Suppressor macrophage (primary cell): ENCODE results near the gene METTL23.
A peak's percentile ranks its signal among the peaks of the same experiment; 100 is the strongest.
"Not testable (repeated sequence)": the region's sequence is repeated elsewhere in the genome, so short reads cannot be mapped to it uniquely, and the experiment has no call there.

Experiments used
- DNase-seq, 4 experiments: peaks; one replicate each; pipeline ENCODE4 v3.0.0-alpha.2; 2020 to 2022

The METTL23 gene

GRCh38 chr17:76695059-76695831, 31.4 kb upstream of the METTL23 start:
- no peak for DNase-seq

- DNase-seq: peak in 1 of 4 experiments; percentile 12
Measured at GRCh38 chr17:76696763-76697701, 29.6 kb upstream of the METTL23 start.

- DNase-seq: no peak
Measured at GRCh38 chr17:76697702-76698465, 28.8 kb upstream of the METTL23 start.

DNA sequence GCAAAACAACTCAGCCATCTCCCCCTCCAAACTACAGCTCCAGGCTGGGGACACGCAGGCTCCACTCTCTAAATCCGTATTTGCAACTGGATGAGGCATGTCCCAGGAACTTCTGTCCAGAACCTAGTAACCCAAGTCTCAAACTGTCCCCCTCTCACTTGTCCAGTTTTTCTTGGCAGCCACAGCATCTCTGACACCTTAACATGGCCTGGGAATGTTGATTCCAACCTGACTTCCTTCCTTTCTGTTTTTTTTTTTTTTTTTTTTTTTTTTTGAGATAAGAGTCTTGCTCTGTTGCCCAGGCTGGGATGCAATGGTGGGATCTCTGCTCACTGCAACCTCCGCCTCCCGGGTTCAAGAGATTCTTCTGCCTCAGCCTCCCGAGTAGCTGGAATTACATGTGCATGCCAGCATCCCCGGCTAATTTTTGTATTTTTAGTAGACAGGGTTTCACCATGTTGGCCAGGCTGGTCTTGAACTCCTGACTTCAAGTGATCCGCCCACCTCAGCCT, 28.1 kb upstream of the METTL23 start:
- not testable (repeated sequence) for DNase-seq

- DNase-seq: no peak
Measured at GRCh38 chr17:76700270-76700616, 26.4 kb upstream of the METTL23 start.

- no peak for DNase-seq
Measured at GRCh38 chr17:76700617-76701470, 25.8 kb upstream of the METTL23 start.

- no peak for DNase-seq
Measured at GRCh38 chr17:76701471-76701967, 25.1 kb upstream of the METTL23 start.

DNA sequence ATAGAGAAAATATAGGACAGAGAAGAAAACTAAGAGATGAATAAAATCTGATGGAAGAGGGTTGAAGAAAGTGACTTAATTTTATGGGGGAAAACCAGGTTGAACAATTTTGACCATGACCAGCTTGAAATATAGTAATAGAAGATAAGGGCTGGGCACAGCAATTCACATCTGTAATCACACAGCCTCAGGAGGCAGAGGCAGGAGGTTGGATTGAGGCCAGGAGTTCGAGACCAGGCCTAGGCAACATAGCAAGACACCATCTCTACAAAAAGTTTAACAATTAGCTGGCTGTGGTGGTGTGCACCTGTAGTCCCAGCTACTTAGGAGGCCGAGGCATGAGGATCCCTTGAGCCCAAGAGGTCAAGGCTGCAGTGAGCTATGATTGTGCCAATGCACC, 24.6 kb upstream of the METTL23 start:
- no peak for DNase-seq

DNA sequence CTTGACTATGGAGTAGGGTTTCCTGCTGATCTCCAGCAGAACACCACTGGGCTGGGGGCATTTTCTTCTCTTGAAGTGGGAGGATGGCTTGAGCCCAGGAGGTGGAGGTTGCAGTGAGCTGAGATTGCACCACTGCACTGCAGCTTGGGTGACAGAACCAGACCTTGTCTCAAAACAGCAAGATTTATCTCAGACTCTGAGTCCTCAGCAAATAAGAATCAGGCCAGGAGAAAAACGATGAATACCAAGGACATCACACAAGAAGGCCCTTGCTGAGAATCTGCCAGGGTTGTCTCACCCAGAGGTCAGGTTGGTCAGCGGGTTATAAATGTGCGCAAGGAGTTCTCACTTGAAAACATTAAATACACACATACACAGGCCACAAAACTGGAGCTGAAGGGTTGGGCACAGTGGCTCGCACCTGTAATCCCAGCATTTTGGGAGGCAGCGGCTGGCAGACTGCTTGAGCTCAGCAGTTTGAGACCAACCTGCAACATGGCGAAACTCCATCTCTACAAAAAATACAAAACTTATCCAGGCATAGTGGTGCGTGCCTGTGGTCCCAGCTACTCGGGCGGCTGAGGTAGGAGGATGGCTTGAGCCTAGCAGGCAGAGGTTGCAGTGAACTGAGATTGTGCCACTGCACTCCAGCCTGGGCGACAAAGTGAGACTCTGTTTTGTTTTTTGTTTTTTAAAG, 23.6 kb upstream of the METTL23 start:
- no peak for DNase-seq

GRCh38 chr17:76704805-76705204, 21.8 kb upstream of the METTL23 start:
- no peak for DNase-seq

- DNase-seq: no peak
Measured at GRCh38 chr17:76706817-76707216, 19.8 kb upstream of the METTL23 start.

DNA sequence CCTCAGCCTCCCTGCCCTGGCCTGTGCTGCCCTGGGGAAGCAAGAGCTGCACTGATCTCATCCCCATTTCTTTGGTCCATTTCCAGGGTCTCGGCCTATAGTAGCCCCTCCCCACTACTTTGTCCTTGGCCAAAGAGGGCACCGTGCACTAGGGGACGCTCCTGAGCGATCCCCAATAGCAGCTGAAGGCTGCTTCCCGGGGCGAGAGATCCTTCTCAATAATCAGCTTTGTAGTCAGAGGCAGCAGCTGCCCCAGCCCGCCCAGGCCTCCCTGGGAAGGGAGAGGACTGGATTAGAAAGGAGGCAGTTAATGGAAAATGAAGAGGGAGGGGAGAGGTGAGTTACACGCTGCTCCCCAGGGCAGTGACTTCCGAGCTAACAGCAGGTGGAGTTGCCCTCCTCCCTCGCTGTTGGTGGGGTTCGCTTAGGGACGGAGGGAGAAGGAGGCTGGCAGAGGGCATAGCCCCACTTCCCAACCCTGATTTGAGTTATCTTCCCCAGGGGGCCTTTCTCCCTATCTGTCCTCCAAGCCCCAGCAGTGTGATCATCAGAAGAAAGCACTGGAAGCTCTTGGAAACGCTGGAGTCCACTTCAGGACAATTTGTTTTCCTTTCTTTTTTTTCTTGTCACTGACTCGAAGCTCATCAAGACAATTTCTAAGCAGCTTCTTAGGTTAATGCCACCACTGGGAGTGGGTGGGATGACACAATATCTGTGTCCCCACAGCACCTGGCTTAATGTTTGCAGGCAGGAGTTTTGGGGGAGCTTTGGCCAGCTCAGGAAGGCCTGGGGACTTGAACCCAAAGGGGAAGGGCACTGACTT, 18.4 kb upstream of the METTL23 start:
- DNase-seq: no peak

DNA sequence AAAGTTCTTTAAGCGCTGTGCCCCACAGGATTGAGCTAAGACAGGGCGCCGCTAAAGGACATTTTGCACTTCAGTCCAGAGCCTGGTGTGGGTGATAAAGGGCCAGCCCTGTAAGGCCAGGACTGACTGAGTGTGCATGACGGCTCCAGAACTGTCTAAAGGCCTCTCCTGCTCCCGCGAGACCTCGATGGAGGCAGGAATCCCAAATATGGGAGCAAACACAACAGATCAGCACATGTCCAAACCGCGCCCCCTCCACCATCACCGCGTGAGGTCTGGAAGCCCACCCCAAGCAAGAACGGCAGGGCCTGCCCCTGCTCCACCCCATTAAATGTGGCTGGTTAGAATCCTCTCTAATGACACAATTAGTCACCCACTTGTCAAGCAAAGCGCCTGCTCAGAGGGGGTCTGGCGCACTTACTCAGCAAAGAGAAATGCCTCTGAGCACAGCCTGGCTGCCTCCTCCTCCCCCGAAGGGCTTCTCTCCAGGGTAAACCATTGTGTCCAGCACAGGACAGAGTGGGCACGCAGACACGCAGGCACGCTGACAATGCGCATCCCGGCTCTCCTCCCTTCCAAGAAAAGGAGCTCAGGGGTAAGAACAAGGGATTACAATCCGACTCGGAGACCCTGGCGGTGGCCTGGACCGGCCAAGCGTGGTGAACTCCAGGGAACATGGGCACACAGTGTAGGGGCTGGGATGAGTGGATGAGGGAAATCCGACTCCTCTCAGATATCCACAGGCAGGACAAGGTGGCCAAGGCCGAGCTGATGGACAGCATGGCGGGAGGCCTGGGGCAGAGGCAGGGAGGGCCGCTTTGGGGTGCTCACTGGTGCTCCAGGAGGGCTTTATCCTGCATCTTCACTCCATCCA, 17.3 kb upstream of the METTL23 start:
- DNase-seq: no peak

DNA sequence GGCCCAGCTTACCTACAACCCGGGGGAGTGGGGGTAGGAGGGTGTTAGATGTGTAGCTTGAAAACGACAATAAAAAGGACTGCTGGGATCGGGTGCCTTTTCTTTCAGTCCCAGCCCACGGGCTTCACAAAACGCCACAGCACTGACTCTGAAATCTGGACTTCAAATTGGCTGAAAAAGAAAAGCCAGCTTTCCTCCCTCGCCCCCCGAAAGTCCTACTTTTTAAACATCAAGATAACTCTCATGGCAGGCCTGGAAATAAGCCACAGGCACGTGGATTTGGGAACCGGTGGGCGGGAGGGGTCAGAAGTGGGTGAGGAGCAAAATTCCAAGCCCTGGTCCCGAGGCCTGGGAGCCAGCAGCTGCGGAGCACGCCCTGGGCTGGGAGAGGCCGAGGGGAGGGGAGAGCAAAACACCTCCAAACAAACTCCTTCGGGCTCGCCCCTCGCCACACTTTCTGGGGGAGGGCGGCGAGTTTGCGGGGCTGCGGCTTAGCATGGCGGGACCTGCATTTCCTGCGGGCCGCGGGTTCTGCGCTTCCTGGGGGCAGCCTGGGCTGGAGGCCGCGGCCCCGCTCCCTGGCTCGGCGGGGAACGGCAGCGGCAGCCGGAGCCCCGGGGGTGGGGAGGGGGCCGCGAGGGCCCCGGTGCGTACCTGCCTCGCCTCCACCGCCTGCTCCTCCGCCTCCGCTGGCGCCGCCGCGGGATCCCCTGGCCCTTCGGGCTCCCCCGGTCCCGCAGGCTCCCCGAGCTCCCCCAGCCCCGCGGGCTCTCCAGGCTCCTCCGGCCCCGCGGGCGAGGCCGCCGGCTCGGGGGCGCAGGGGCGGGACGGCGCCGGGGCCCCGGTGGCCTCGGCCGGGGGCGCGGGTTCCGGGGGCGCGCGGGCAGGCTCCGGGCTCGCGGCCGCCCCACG, 16.4 kb upstream of the METTL23 start:
- peak in 1 of 4 experiments; percentile 30 for DNase-seq

GRCh38 chr17:76710863-76711611, 15.6 kb upstream of the METTL23 start, which contains the start of gene MXRA7:
Gene MXRA7 (minus strand): TSS chr17:76710965. CDS start chr17:76710946, 19 bp downstream.
- peak; percentile 41 to 69 (median 58) for DNase-seq

- DNase-seq: not testable (repeated sequence)
Measured at GRCh38 chr17:76712321-76712720, 14.3 kb upstream of the METTL23 start.

DNA sequence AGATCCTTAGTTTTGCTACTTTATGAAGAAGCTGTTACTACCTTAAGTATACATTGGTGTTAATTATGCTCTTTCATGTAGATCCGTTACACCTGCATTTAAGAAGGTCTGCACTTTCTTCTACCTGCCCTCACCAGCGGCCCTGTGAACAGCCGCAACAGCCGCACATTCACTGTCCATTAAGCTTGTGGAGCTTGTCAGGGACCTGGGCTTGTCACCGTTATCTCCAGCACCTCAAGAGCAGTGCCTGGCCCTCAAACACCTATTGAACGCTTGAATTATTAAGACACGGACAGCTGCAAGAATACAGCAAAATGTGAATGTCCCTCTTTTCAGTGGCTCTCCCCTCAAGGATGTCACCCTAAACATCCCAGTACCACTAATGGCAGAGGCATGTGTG, 12.9 kb upstream of the METTL23 start:
- DNase-seq: no peak
